HepG2 (cell line): Measurements from ENCODE around the gene ZNF839. TPM values are rescaled to one million over a fixed set of nuclear protein-coding genes. Genes with fewer than 3 reads are reported as not detected.

Experiments
- AHR ChIP-seq: IDR thresholded peaks from 2 replicates; pipeline ENCODE4 v1.6.1; 2018; ENCODE audit warnings: missing genetic modification reagents, missing compliant biosample characterization
- CBX5 ChIP-seq: sonication (generic); formaldehyde crosslinking; IDR thresholded peaks from 2 replicates; pipeline ENCODE4 v1.4.0; 2020; ENCODE audit warnings: missing genetic modification reagents, borderline replicate concordance
- GPBP1L1 ChIP-seq: sonication (generic); formaldehyde crosslinking; IDR thresholded peaks from 2 replicates; pipeline ENCODE4 v1.5.0; 2020; ENCODE audit warnings: mild to moderate bottlenecking, missing genetic modification reagents
- HNRNPLL ChIP-seq: fragments of 200-400 bp; formaldehyde crosslinking; IDR thresholded peaks from 2 replicates; pipeline ENCODE4 v1.6.1; 2017; ENCODE audit warnings: mild to moderate bottlenecking, low read depth, low read length; ENCODE audit not compliant: poor library complexity, severe bottlenecking
- IRF9 ChIP-seq: sonication (generic); formaldehyde crosslinking; IDR thresholded peaks from 2 replicates; pipeline ENCODE4 v1.8.0; 2022; ENCODE audit warnings: missing genetic modification reagents, mild to moderate bottlenecking, borderline replicate concordance
- MIER2 ChIP-seq: IDR thresholded peaks from 2 replicates; pipeline ENCODE4 v1.6.1; 2016; ENCODE audit warnings: missing biosample characterization, missing genetic modification reagents
- MIXL1 ChIP-seq: IDR thresholded peaks from 2 replicates; pipeline ENCODE4 v1.6.1; 2016
- SOX5 ChIP-seq: IDR thresholded peaks from 2 replicates; pipeline ENCODE4 v1.6.1; 2016; ENCODE audit warnings: borderline replicate concordance
- SRF ChIP-seq: IDR thresholded peaks from 2 replicates; pipeline ENCODE4 v1.6.1; 2011; ENCODE audit warnings: mild to moderate bottlenecking, low read depth, low read length, moderate library complexity
- TEF ChIP-seq: sonication (generic); formaldehyde crosslinking; IDR thresholded peaks from 2 replicates; pipeline ENCODE4 v1.5.0; 2020; ENCODE audit warnings: missing genetic modification reagents
- UBTF ChIP-seq: sonication (generic); formaldehyde crosslinking; IDR thresholded peaks from 2 replicates; pipeline ENCODE4 v1.4.0; 2020; ENCODE audit warnings: mild to moderate bottlenecking, missing genetic modification reagents
- ZBTB20 ChIP-seq: sonication (generic); formaldehyde crosslinking; IDR thresholded peaks from 2 replicates; pipeline ENCODE4 v1.8.1; 2023; ENCODE audit warnings: missing genetic modification reagents, low read depth, mild to moderate bottlenecking, borderline replicate concordance
- ZFP36 ChIP-seq: fragments of 150-350 bp; IDR thresholded peaks from 2 replicates; pipeline ENCODE4 v1.6.1; 2018; ENCODE audit warnings: borderline replicate concordance, low read length, low read depth; ENCODE audit not compliant: partially characterized antibody
- ZFP41 ChIP-seq: sonication (generic); formaldehyde crosslinking; IDR thresholded peaks from 2 replicates; pipeline ENCODE4 v1.4.0; 2020; ENCODE audit warnings: mild to moderate bottlenecking, missing genetic modification reagents, borderline replicate concordance
- ZNF484 ChIP-seq: sonication (generic); formaldehyde crosslinking; IDR thresholded peaks from 2 replicates; pipeline ENCODE4 v1.5.1; 2020; ENCODE audit warnings: mild to moderate bottlenecking, low read depth, missing genetic modification reagents, borderline replicate concordance
- ZNF678 ChIP-seq: sonication (generic); formaldehyde crosslinking; IDR thresholded peaks from 2 replicates; pipeline ENCODE4 v1.4.0; 2020; ENCODE audit warnings: mild to moderate bottlenecking, missing genetic modification reagents
- ZNF761 ChIP-seq: sonication (generic); formaldehyde crosslinking; conservative IDR thresholded peaks from 2 replicates; pipeline ENCODE4 v1.4.0; 2020; ENCODE audit warnings: mild to moderate bottlenecking, missing genetic modification reagents
- ZSCAN12 ChIP-seq: sonication (generic); formaldehyde crosslinking; IDR thresholded peaks from 2 replicates; pipeline ENCODE4 v1.9.0; 2021; ENCODE audit warnings: mild to moderate bottlenecking, missing genetic modification reagents
- polyA plus RNA-seq, 8 experiments: library from polyadenylated mRNA; depleted of rRNA in 3 of 8; stranded (reverse) in 7 of 8; unstranded in 1 of 8; fragments of >200 nt; fragmentation: Illumina TruSeq in 4 of 8; extraction: Trizol in 4 of 8; gene quantifications; 2 replicates each; pipeline versions ENCODE4 v1.2.1 to v1.2.3, GENCODE V29; 2011 to 2016; ENCODE audit warnings: low read depth in 4 of 8, missing spikeins in 1 of 8, mixed read lengths in 1 of 8; ENCODE audit not compliant: insufficient read depth in 1 of 8
- total RNA-seq, 5 experiments: library from RNA; depleted of rRNA; stranded (reverse); fragments of >200 nt; fragmentation: Illumina TruSeq; extraction: Trizol; gene quantifications; 2 replicates each; pipeline ENCODE4 v1.2.3, GENCODE V29; 2016; ENCODE audit warnings: low read depth in 1 of 5
- TF ChIP-seq, protein P1 (sequence below): sonication (generic); formaldehyde crosslinking; IDR thresholded peaks from 2 replicates; pipeline ENCODE4 v1.8.0; 2022; ENCODE audit warnings: low read depth, missing genetic modification reagents
- TF ChIP-seq, protein P2 (sequence below): sonication (generic); formaldehyde crosslinking; IDR thresholded peaks from 2 replicates; pipeline ENCODE4 v1.8.0; 2022; ENCODE audit warnings: missing genetic modification reagents, mild to moderate bottlenecking, moderate library complexity, borderline replicate concordance

ZNF839 gene
- total and polyA plus RNA-seq, 2 of the 13 experiments (the other 11 are each of a cell fraction or from before 2014, with no cell fraction given) = 11.1 to 12.8 TPM

GRCh38 chr14:102362545-102363181, 43.1 kb downstream of the ZNF839 start, which contains the start of the genes CINP and TECPR2 (continued):
- TF ChIP-seq ZNF761 (no peak), HNRNPLL (no peak), ZBTB20 (0 out of 2 replicates have a peak, but pooled peaks have one; percentile 51), ZSCAN12 (CRISPR knock-in tag) (no peak; the same call in 1 of the 2 replicates), TEF (no peak; the same call in 1 of the 2 replicates), AHR (CRISPR knock-in tag) (no peak), ZFP36 (no peak), GPBP1L1 (CRISPR knock-in tag) (no peak), MIER2 (CRISPR knock-in tag) (no peak; the same call in 1 of the 2 replicates), IRF9 (CRISPR knock-in tag) (no peak), MIXL1 (CRISPR knock-in tag) (no peak), ZNF678 (CRISPR knock-in tag) (no peak), SOX5 (no peak), UBTF (no peak), ZFP41 (CRISPR knock-in tag) (no peak), ZNF484 (CRISPR knock-in tag) (no peak), SRF (peak; percentile 31; the same call in 1 of the 2 replicates), CBX5 (CRISPR knock-in tag) (peak; percentile 73; the same call in 1 of the 2 replicates)
- TF ChIP-seq, protein P1, sequence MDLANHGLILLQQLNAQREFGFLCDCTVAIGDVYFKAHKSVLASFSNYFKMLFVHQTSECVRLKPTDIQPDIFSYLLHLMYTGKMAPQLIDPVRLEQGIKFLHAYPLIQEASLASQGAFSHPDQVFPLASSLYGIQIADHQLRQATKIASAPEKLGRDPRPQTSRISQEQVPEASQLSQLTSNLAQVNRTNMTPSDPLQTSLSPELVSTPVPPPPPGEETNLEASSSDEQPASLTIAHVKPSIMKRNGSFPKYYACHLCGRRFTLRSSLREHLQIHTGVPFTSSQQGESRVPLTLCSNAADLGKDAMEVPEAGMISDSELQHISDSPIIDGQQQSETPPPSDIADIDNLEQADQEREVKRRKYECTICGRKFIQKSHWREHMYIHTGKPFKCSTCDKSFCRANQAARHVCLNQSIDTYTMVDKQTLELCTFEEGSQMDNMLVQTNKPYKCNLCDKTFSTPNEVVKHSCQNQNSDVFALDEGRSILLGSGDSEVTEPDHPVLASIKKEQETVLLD (CRISPR knock-in tag) = peak; percentile 95
- TF ChIP-seq, protein P2, sequence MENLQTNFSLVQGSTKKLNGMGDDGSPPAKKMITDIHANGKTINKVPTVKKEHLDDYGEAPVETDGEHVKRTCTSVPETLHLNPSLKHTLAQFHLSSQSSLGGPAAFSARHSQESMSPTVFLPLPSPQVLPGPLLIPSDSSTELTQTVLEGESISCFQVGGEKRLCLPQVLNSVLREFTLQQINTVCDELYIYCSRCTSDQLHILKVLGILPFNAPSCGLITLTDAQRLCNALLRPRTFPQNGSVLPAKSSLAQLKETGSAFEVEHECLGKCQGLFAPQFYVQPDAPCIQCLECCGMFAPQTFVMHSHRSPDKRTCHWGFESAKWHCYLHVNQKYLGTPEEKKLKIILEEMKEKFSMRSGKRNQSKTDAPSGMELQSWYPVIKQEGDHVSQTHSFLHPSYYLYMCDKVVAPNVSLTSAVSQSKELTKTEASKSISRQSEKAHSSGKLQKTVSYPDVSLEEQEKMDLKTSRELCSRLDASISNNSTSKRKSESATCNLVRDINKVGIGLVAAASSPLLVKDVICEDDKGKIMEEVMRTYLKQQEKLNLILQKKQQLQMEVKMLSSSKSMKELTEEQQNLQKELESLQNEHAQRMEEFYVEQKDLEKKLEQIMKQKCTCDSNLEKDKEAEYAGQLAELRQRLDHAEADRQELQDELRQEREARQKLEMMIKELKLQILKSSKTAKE (CRISPR knock-in tag) = no peak
